Measurements from ENCODE around the gene MRPL37. TPM values are rescaled to one million over a fixed set of nuclear protein-coding genes. Genes with fewer than 3 reads are reported as not detected.
A peak's percentile ranks its signal among the peaks of the same experiment; 100 is the strongest.

MRPL37 gene
- total and polyA plus RNA-seq, 2 donors from 2014 or later = 47.4 to 114 TPM

DNA sequence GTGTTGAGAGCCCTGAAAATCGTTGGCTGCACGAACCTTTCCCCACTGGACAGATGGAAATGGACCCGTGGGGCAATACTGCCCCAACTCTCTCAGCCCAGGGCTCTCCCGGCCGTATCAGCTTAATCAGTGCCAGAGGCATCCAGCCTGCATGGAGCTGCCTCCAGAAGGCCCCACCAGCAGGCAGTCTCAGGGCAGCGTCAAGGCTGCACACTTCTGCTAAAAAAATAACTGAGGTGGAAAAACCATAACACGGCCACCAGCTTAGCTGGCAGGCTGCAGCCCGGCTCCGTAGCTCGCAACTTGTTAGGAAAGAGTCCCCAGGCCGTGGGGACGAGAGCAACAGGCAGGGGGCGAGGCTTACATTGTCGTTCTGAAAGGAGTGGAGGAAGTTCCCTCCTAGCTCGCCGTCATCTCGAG lies 27.9 kb downstream of the MRPL37 start:
- no peak for FAIRE-seq
- H3K36me3 ChIP-seq (ENCODE audit: control insufficient read depth in 2 of 3, insufficient read depth in 3 of 3, low read length in 3 of 3) = peaks cover 0 to 6% (median 2%) of the 10 kb centered on the region in 3 donors
- intact Hi-C loops (cut with DNase I) = no loop called here
- H3K27ac ChIP-seq (ENCODE audit: low read depth in 2 of 2, low read length in 2 of 2) = no peak overlapping the region
- no peaks in the 10 kb centered on the region for H3K9me3 ChIP-seq (ENCODE audit: control insufficient read depth in 2 of 3, insufficient read depth in 1 of 3, low read length in 3 of 3)
- peak in 4 of 5 donors; percentile 54 to 71 (median 60) for DNase-seq
- TF ChIP-seq, protein P1, sequence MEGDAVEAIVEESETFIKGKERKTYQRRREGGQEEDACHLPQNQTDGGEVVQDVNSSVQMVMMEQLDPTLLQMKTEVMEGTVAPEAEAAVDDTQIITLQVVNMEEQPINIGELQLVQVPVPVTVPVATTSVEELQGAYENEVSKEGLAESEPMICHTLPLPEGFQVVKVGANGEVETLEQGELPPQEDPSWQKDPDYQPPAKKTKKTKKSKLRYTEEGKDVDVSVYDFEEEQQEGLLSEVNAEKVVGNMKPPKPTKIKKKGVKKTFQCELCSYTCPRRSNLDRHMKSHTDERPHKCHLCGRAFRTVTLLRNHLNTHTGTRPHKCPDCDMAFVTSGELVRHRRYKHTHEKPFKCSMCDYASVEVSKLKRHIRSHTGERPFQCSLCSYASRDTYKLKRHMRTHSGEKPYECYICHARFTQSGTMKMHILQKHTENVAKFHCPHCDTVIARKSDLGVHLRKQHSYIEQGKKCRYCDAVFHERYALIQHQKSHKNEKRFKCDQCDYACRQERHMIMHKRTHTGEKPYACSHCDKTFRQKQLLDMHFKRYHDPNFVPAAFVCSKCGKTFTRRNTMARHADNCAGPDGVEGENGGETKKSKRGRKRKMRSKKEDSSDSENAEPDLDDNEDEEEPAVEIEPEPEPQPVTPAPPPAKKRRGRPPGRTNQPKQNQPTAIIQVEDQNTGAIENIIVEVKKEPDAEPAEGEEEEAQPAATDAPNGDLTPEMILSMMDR (IDR thresholded peaks at IDR 0.05; ENCODE audit: borderline replicate concordance, extremely low read depth, insufficient read depth) = no peak
- H3K9ac ChIP-seq (ENCODE audit: low read length in 3 of 3) = peak overlapping the region in 1 of 3 donors; percentile 3
- H3K4me3 ChIP-seq (ENCODE audit: low read length in 3 of 3) = no peak overlapping the region
- peaks cover 0 to 4% (median 0%) of the 10 kb centered on the region in 3 donors for H3K4me1 ChIP-seq (ENCODE audit: control insufficient read depth in 2 of 3, insufficient read depth in 2 of 3, low read depth in 1 of 3, low read length in 3 of 3)
- H3K27me3 ChIP-seq (ENCODE audit: control insufficient read depth, insufficient read depth, low read length) = no peaks in the 10 kb centered on the region

- TF ChIP-seq, protein P1 (IDR thresholded peaks at IDR 0.05; ENCODE audit: borderline replicate concordance, extremely low read depth, insufficient read depth) = no peak
- H3K9ac ChIP-seq (ENCODE audit: low read length in 3 of 3) = no peak overlapping the region
- DNase-seq (peak in 1 of 5 donors; percentile 71), FAIRE-seq (no peak)
- H3K27me3 ChIP-seq (ENCODE audit: control insufficient read depth, insufficient read depth, low read length) = no peaks in the 10 kb centered on the region
- no peaks in the 10 kb centered on the region for H3K9me3 ChIP-seq (ENCODE audit: control insufficient read depth in 2 of 3, insufficient read depth in 1 of 3, low read length in 3 of 3)
- no peak overlapping the region for H3K27ac ChIP-seq (ENCODE audit: low read depth in 2 of 2, low read length in 2 of 2)
- H3K36me3 ChIP-seq (ENCODE audit: control insufficient read depth in 2 of 3, insufficient read depth in 3 of 3, low read length in 3 of 3) = peaks cover 0 to 6% (median 2%) of the 10 kb centered on the region in 3 donors
- intact Hi-C loops (cut with DNase I) = no loop called here
- H3K4me3 ChIP-seq (ENCODE audit: low read length in 3 of 3) = no peak overlapping the region
- peaks cover 0 to 4% (median 0%) of the 10 kb centered on the region in 3 donors for H3K4me1 ChIP-seq (ENCODE audit: control insufficient read depth in 2 of 3, insufficient read depth in 2 of 3, low read depth in 1 of 3, low read length in 3 of 3)
These were observed 28.7 kb downstream of the MRPL37 start for GRCh38 chr1:54228638-54229079.

DNA sequence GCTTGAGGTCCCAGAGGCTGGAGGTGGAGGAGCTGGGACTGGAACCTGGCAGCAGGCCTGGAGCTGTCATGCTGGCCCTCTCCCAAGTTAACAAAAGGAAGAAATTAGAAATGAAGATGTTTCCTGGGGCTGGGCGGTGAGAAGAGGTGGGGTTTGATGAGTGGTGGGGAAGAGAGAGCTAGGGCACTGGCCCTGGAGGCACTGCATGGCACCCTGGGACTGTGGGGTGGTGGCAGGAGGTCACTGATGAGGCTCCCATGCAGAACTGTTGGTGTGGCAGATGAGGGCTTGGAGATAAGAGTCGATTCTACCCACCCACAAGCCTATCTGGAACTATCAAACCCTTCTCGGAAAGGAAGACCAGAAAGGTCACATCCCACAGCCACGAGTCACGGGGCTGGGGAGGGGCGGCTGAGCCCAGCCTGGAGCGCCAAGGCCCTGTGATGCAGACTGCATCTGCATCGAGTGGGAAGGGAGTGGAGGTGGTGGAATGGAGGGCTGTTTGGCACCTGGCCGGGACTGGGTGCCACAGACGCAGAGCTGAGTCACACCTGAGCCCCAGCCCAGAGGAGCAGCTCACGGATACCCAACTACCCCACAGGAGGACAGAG lies 29.4 kb downstream of the MRPL37 start:
- Histone ChIP-seq H3K4me3 (ENCODE audit: low read length in 3 of 3) (no peak overlapping the region), H3K4me1 (ENCODE audit: control insufficient read depth in 2 of 3, insufficient read depth in 2 of 3, low read depth in 1 of 3, low read length in 3 of 3) (peaks cover 0 to 4% (median 0%) of the 10 kb centered on the region in 3 donors), H3K27ac (ENCODE audit: low read depth in 2 of 2, low read length in 2 of 2) (no peak overlapping the region), H3K27me3 (ENCODE audit: control insufficient read depth, insufficient read depth, low read length) (no peaks in the 10 kb centered on the region), H3K36me3 (ENCODE audit: control insufficient read depth in 2 of 3, insufficient read depth in 3 of 3, low read length in 3 of 3) (peaks cover 0 to 6% (median 2%) of the 10 kb centered on the region in 3 donors), H3K9ac (ENCODE audit: low read length in 3 of 3) (no peak overlapping the region), H3K9me3 (ENCODE audit: control insufficient read depth in 2 of 3, insufficient read depth in 1 of 3, low read length in 3 of 3) (no peaks in the 10 kb centered on the region)
- DNase-seq = peak in 1 of 5 donors; percentile 67
- no peak for FAIRE-seq
- intact Hi-C loops (cut with DNase I) = no loop called here
- TF ChIP-seq, protein P1 (IDR thresholded peaks at IDR 0.05; ENCODE audit: borderline replicate concordance, extremely low read depth, insufficient read depth) = no peak

Measured in kidney (tissue), 14 donors.